Lung (tissue), 12 donors: ENCODE results near the gene EPC1. TPM values are rescaled to one million over a fixed set of nuclear protein-coding genes. Genes with fewer than 3 reads are reported as not detected.

Source experiments
- ATAC-seq: fragments of 200-7000 bp; cut with Tn5 transposase; one replicate; pipeline ENCODE4 v1.9.1; 2020; ENCODE audit warnings: moderate number of reproducible peaks; ENCODE audit not compliant: insufficient read depth, low FRiP score
- DNase-seq, 3 donors: peaks; one replicate each; pipeline ENCODE4 v3.0.0-alpha.2; 2013 to 2017
- H3K27ac ChIP-seq, 2 donors: one replicate each; pipeline ENCODE4 v1.5.1; 2013; ENCODE audit warnings: mild to moderate bottlenecking in 2 of 2, moderate library complexity in 2 of 2, control low read depth in 1 of 2, inconsistent platforms in 1 of 2, low read depth in 1 of 2, low read length in 1 of 2
- H3K27me3 ChIP-seq, 3 donors: one replicate each; pipeline ENCODE4 v1.5.1; 2013; ENCODE audit warnings: low read length in 2 of 3; ENCODE audit not compliant: control insufficient read depth in 3 of 3, insufficient read depth in 3 of 3
- H3K36me3 ChIP-seq, 4 donors: one replicate each; pipeline ENCODE4 v1.5.1; 2013; ENCODE audit warnings: low read length in 4 of 4, mild to moderate bottlenecking in 1 of 4, moderate library complexity in 1 of 4; ENCODE audit not compliant: control insufficient read depth in 4 of 4, insufficient read depth in 4 of 4
- H3K4me1 ChIP-seq, 5 donors: one replicate each; pipeline ENCODE4 v1.5.1; 2013; ENCODE audit warnings: low read length in 5 of 5, mild to moderate bottlenecking in 2 of 5, moderate library complexity in 1 of 5; ENCODE audit not compliant: control insufficient read depth in 5 of 5, insufficient read depth in 5 of 5
- H3K4me3 ChIP-seq: one replicate; pipeline ENCODE4 v1.5.1; 2013; ENCODE audit warnings: mild to moderate bottlenecking, control low read depth, moderate library complexity
- H3K9ac ChIP-seq, 2 donors: one replicate each; pipeline ENCODE4 v1.5.1; 2013; ENCODE audit warnings: low read length in 2 of 2, control low read depth in 1 of 2; ENCODE audit not compliant: insufficient read depth in 1 of 2
- H3K9me3 ChIP-seq, 4 donors: one replicate each; pipeline ENCODE4 v1.5.1; 2013; ENCODE audit warnings: low read length in 3 of 4, mild to moderate bottlenecking in 1 of 4, moderate library complexity in 1 of 4; ENCODE audit not compliant: control insufficient read depth in 4 of 4, insufficient read depth in 3 of 4
- CTCF ChIP-seq: IDR thresholded peaks from 2 replicates; pipeline ENCODE4 v1.5.1; 2012; ENCODE audit warnings: mild to moderate bottlenecking; ENCODE audit errors: control extremely low read depth, extremely low read depth
- WGBS, 2 donors: extraction: QIAGEN DNeasy Blood & Tissue Kit; methylation state at CpG; one replicate each; pipeline ENCODE4 v1.1.7; 2013; 5-methylcytosine and 5-hydroxymethylcytosine counted together
- polyA plus RNA-seq, 2 donors: library from polyadenylated mRNA; stranded (reverse); fragments of 200-250 nt; gene quantifications; one replicate each; pipeline ENCODE4 v1.2.1, GENCODE V29; 2013
- total RNA-seq, 2 donors: library from RNA; depleted of rRNA in 1 of 2; stranded (reverse); fragments of >200 nt in 1 of 2; gene quantifications; one replicate each; pipeline ENCODE4 v1.2.1, GENCODE V29; 2014 to 2021
- donor health status: control.
- donor health status: control.
- donor health status: Bipolar disorder and iron deficiency.
- donor health status: healthy.
- donor health status: DM: yes; HTN: yes; CAD: no.

Gene EPC1
- total and polyA plus RNA-seq, 4 donors, result 13.2 to 109 (median 26.0) TPM

- H3K36me3 ChIP-seq, result peaks cover 21 to 56% (median 35%) of the 10 kb centered on the region in 4 donors
- no peak overlapping the region for H3K4me3 ChIP-seq
- ATAC-seq (no peak), DNase-seq (peak in 1 of 3 donors; percentile 18)
- H3K27ac ChIP-seq, result no peak overlapping the region
- no peaks in the 10 kb centered on the region for H3K9me3 ChIP-seq
- 80 to 85% methylated on average over 2 of the region's 2 CpGs for WGBS, 2 donors
- no peaks in the 10 kb centered on the region for H3K4me1 ChIP-seq
- no peak for TF ChIP-seq CTCF
- no peaks in the 10 kb centered on the region for H3K27me3 ChIP-seq
- H3K9ac ChIP-seq, result no peak overlapping the region
Measured at GRCh38 chr10:32269343-32270100, 77.4 kb downstream of the EPC1 start.

GRCh38 chr10:32268788-32269187 is 78.2 kb downstream of the EPC1 start:
- H3K36me3 ChIP-seq, result peaks cover 21 to 56% (median 35%) of the 10 kb centered on the region in 4 donors
- 90 to 94% methylated on average over 4 of the region's 4 CpGs for WGBS, 2 donors

GRCh38 chr10:32266979-32267378 is 80.0 kb downstream of the EPC1 start:
- peaks cover 19 to 46% (median 30%) of the 10 kb centered on the region in 4 donors for H3K36me3 ChIP-seq
- no peak overlapping the region for H3K27ac ChIP-seq
- 89 to 97% methylated on average over 5 of the region's 5 CpGs for WGBS, 2 donors
- H3K4me3 ChIP-seq, result no peak overlapping the region
- H3K9me3 ChIP-seq, result no peaks in the 10 kb centered on the region
- no peak overlapping the region for H3K9ac ChIP-seq
- no peak for TF ChIP-seq CTCF
- no peaks in the 10 kb centered on the region for H3K27me3 ChIP-seq
- ATAC-seq, result no peak
- no peaks in the 10 kb centered on the region for H3K4me1 ChIP-seq
- no peak for DNase-seq

More at GRCh38 chr10:32268788-32269187, 78.2 kb downstream of the EPC1 start:
- no peak overlapping the region for H3K4me3 ChIP-seq
- no peak for TF ChIP-seq CTCF
- no peaks in the 10 kb centered on the region for H3K4me1 ChIP-seq
- no peak overlapping the region for H3K9ac ChIP-seq
- no peak overlapping the region for H3K27ac ChIP-seq
- no peaks in the 10 kb centered on the region for H3K27me3 ChIP-seq
- no peak for DNase-seq
- no peak for ATAC-seq
- no peaks in the 10 kb centered on the region for H3K9me3 ChIP-seq
